Neural cell (in vitro differentiated cells): Measurements from ENCODE around the gene CD226.

Source experiments
- CTCF ChIP-seq: fragments of 450-650 bp; IDR thresholded peaks from 2 replicates; pipeline ENCODE4 v1.5.1; 2014; ENCODE audit warnings: antibody characterized with exemption, mild to moderate bottlenecking, moderate library complexity; ENCODE audit not compliant: poor library complexity, severe bottlenecking
- EZH2 ChIP-seq: fragments of 200-600, 300-800 bp; shearing (Covaris generic), sonication (generic); IDR thresholded peaks from 2 replicates; pipeline ENCODE4 v1.6.1; 2014; ENCODE audit warnings: antibody characterized with exemption, low read length, borderline replicate concordance, mild to moderate bottlenecking; ENCODE audit not compliant: insufficient read depth, poor library complexity, severe bottlenecking
- MXI1 ChIP-seq: fragments of 450-650 bp; conservative IDR thresholded peaks from 2 replicates; pipeline ENCODE4 v1.6.1; 2014; ENCODE audit warnings: antibody characterized with exemption, mild to moderate bottlenecking; ENCODE audit not compliant: poor library complexity, severe bottlenecking
- RAD21 ChIP-seq: fragments of 450-650 bp; conservative IDR thresholded peaks from 2 replicates; pipeline ENCODE4 v1.6.1; 2014; ENCODE audit warnings: antibody characterized with exemption, mild to moderate bottlenecking, moderate library complexity
- TAF1 ChIP-seq: IDR thresholded peaks from 2 replicates; pipeline ENCODE4 v1.6.1; 2012; ENCODE audit warnings: low read depth

GRCh38 chr18:69808399-69808798, 139.3 kb downstream of the CD226 start:
- TF ChIP-seq CTCF (no peak), MXI1 (no peak), EZH2 (no peak), TAF1 (no peak), RAD21 (no peak)
